HG03045 (cell line): Measurements from ENCODE around the gene CMSS1.
"Not testable (repeated sequence)": the region's sequence is repeated elsewhere in the genome, so short reads cannot be mapped to it uniquely, and the experiment has no call there.

ENCODE experiments used
- ATAC-seq: cut with Tn5 transposase; IDR thresholded peaks from one replicate; pipeline ENCODE4 v1.9.1; 2021; ENCODE audit warnings: mild to moderate bottlenecking, moderate library complexity; ENCODE audit not compliant: unreplicated experiment

Gene CMSS1

GRCh38 chr3:99817047-99817436 is 620 bp upstream of the CMSS1 start:
- ATAC-seq = no peak

GRCh38 chr3:99818818-99819217 is 1.2 kb downstream of the CMSS1 start:
- no peak for ATAC-seq

GRCh38 chr3:99823723-99824711 is 6.4 kb downstream of the CMSS1 start:
- no peak for ATAC-seq

DNA sequence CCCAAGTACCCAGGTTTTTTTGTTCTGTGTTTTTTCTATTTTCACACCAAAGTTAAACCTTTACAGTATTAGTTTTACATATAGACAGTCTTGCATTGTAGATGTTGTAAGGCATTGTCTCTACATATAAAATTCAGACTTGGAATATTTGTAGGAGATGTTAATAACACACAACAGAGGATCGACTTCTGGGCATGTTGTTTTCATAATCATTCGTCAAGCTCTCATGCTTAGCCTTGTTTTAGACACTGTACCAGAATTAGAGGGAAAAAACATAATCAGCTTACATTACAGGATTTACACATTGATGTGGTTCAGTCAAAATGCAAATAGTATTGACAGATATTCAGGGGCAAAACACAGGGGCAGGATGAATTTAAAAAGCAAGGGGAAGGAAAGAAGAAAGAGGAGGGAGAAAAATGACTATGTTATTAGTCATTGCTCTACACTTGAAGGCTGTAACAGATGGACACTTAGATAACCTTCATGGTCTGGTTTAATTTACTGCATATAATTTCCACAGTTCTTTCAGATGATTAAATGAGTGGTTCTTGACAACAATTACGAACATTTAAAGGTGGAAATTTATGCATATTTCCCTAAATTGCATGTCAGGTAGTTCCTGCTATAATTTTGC is 7.5 kb downstream of the CMSS1 start:
- ATAC-seq = no peak

DNA sequence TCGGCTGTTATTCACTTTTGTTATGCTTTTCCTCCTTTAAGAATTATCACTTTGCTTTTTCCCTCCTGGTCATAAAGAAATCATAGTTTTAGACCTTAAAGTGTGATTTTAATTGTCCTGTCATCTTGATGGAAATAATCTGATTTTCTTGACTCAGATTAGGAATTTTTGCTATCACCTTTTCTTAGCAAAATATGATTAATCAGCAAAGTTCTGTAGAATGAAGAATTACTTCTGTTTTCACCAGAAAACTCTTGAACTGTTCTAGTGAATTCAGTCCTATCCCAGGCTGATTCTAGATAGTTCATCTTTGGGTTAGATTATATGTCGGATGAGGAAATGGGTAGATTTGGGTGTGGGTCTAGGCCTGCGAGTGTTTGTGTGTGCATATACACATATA is 12.2 kb downstream of the CMSS1 start:
- no peak for ATAC-seq

DNA sequence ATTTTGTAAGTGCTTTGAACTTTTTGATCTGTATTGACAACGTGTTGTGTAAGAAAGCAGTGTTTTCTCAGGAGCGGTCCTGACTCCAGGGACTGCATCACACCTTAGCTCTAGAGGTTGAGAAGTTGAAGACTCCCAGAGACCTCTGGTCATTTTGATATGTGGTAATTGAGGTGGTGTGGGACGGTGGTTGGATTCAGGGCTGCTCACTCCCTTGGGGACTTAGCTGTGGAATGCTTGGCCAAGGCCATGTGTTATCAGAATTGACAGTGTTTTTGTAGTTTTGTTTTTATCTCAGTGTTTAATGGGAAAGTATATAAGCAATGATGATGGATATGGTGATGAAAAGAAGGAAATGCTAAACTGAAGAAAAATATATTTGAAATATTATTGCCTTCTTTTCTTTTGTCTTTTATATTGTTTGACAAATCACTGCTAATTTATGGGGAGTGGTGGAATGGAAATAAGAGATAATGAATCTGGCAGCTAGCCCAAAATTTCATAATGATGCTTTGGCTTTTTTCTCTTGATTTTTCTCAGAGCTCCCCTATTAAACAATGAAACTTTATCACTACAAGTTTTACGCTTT is 16.0 kb downstream of the CMSS1 start:
- ATAC-seq = no peak

- ATAC-seq = no peak
Measured at GRCh38 chr3:99834211-99834957, 16.7 kb downstream of the CMSS1 start.

- ATAC-seq = no peak
Measured at GRCh38 chr3:99836681-99837080, 19.0 kb downstream of the CMSS1 start.

GRCh38 chr3:99837715-99838114 is 20.1 kb downstream of the CMSS1 start:
- no peak for ATAC-seq

- no peak for ATAC-seq
Measured at GRCh38 chr3:99838755-99839154, 21.1 kb downstream of the CMSS1 start.

DNA sequence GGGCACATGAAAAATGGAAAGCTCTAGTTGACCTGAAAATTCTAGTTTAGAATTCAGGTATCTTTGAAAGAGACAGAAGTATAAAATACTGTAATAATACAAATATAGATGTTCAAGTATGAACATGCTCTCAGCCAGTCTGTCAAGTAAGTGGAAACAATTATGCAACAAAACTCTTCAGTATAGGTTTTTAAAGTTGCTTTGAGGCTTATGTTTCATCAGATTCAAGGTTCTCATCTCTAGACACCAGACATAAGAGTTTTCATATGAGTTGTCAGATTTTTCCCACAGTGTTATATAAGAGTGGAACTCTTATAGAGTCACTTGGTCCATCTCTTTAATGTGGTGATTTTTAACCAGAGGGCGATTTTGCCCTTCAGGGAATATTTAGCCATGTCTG is 22.0 kb downstream of the CMSS1 start:
- no peak for ATAC-seq

DNA sequence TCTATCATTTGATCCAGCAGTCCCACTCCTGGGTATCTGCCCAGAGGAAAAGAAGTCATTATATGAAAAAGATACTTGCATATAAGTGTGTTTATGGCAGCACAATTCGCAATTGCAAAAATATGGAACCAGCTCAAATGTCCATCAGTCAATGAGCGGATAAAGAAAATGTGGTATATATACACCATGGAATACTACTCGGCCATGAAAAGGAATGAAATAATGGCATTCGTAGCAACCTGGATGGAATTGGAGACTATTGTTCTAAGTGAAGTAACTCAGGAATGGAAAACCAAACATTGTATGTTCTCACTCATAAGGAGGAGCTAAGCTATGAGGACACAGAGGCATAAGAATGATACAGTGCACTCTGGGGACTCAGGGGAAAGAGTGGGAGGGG is 24.3 kb downstream of the CMSS1 start:
- ATAC-seq = not testable (repeated sequence)

GRCh38 chr3:99842826-99843589 is 25.3 kb downstream of the CMSS1 start:
- no peak for ATAC-seq

GRCh38 chr3:99843590-99844258 is 26.1 kb downstream of the CMSS1 start:
- no peak for ATAC-seq

DNA sequence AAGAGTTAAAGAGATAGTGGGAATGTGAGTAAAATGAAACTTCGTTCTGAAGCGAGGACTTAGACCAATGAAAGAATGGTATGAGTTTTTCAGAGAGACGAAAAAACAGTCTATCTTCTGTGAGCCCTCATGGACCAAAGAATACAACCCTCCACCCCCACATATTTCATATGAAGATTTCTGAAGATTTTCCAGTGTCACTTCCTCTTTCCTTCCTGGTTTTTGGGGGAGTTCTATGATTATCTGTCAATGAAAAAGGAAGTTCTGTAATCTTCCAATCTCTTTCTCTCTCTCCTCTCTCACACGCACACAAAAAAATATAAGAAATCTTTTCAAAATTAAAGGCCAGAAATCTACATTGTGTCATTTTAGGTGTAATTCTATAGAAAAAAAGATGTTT is 27.7 kb downstream of the CMSS1 start:
- ATAC-seq = no peak

DNA sequence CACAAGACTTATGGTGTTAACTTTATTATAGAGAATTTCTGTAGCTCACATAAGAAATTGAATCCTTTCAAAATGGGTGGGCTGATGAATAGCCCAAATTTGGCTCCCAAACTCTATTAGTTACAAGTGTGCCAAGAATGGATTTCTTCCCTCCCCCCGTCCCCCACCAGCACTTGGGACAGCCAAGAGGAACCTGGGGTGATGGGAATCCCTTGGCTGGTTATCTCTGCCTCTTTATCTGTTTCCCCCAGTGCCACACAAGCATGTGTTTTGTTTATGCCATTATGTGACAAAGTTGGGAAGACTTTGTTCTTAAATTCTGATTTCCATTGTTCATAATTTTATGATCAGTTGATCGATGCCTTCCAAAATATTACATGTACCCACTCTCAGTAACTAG is 28.3 kb downstream of the CMSS1 start:
- ATAC-seq = no peak

- no peak for ATAC-seq
Measured at GRCh38 chr3:99846477-99847160, 29.0 kb downstream of the CMSS1 start.

DNA sequence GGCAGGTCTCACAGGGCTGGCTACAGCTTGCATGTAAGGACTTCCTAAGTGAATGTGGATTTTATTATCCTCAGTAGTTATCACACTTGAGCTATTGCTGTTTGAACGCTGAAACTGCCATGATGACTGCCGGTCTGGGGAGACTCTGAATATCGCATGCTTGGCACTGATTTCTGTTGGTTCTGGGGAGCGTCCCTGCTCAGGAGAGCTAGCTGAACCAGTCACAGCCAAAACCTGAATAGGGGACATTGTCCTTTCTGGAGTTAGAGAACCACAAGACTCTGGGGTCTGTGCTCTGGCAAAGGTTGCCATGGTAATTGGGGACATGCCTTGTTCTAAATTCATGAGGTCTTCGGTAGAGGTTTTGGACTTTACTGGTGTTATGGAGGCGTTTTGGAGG is 30.8 kb downstream of the CMSS1 start:
- no peak for ATAC-seq

DNA sequence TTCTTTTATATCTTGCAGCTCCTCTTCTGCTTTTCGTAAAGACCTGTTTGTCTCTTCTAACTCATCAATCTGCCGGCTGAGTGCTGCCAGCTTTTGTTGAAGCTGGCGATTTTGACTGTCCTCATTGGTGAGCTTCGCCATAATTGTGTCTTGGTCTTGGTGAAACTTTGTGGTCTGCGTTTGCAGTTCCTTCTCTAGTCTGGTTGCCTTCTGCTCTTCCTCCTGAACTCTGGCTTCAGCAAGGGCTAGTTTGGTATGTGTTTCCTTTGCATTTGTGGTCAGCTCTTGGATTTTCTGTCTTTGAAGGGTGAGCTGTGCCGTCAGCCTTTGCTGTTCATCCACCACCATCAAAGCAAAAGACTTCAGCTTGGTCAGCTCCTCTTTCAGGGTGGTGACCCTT is 32.9 kb downstream of the CMSS1 start:
- ATAC-seq = no peak
